ENCODE measurements around the gene DYDC2. TPM values are rescaled to one million over a fixed set of nuclear protein-coding genes. Genes with fewer than 3 reads are reported as not detected.

Gene DYDC2
- total and polyA plus RNA-seq, 5 donors from 2014 or later: not detected

DNA sequence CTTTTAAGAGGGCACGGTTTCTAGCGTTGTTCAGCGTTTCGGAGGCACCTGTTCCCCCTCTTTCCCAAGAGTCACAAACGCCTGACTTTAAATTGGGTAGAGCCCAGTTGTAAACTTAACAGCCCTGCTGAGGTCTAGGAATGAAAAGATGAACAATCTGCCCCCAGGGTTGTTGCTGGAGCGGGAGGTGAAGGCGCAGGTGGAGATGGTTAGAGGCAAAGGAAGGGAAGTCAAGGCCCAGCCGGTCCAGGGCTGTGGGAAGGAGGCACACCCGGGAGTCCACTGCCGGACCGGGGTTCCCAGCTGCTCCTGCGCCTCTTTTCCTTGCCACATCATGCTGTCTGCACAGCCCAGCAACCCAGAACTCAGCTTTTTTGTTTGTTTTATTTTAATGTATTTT, 52.5 kb downstream of the DYDC2 start:
- Mint-ChIP-seq H3K27ac (peak overlapping the region in 1 of 3 donors; percentile 16), H3K4me1 (peaks cover 0 to 17% (median 7%) of the 10 kb centered on the region in 4 donors), H3K4me3 (peak overlapping the region; percentile 84 to 93 (median 88)), H3K9me3 (no peaks in the 10 kb centered on the region), H3K27me3 (peaks cover 59% of the 10 kb centered on the region), H3K36me3 (no peaks in the 10 kb centered on the region)
- ATAC-seq (ENCODE audit: low read depth in 2 of 2): no peak
- Histone ChIP-seq H3K27ac (ENCODE audit: insufficient read depth, low read length, poor library complexity, severe bottlenecking) (no peak overlapping the region), H3K9me3 (ENCODE audit: control insufficient read depth in 2 of 2, low read length in 2 of 2) (no peaks in the 10 kb centered on the region), H3K4me1 (ENCODE audit: control insufficient read depth, insufficient read depth, low read length, poor library complexity, severe bottlenecking) (peaks cover 17% of the 10 kb centered on the region), H3K27me3 (ENCODE audit: control insufficient read depth, insufficient read depth, low read length) (peaks cover 12% of the 10 kb centered on the region), H3K4me3 (ENCODE audit: low read depth, low read length) (peak overlapping the region; percentile 26), H3K36me3 (ENCODE audit: control insufficient read depth, insufficient read depth, low read length) (no peaks in the 10 kb centered on the region)
- no peak for DNase-seq

DNA sequence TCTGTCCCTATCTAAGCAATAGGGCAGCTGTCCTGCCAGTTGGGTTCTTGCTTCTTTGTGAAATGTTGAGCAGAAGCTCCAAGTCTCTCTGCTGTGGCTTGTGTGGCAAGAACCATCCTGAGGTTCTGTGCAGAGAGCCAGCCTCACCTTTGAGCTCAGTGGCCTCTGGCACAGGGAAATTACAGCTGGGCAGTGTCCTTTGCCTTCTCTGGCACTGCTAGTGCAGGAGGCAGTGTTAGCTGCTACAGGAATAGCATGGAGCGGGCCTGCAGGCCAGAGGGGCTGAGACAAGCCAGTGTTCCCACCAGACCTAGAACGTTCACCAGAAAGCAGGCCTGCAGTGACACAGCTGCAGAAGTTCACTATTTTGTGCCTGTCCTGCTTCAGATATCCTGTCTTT, 53.5 kb downstream of the DYDC2 start:
- H3K4me3 Mint-ChIP-seq: peak overlapping the region; percentile 53 to 86 (median 76)
- no peaks in the 10 kb centered on the region for H3K9me3 Mint-ChIP-seq
- Histone ChIP-seq H3K27me3 (ENCODE audit: control insufficient read depth, insufficient read depth, low read length) (peaks cover 12% of the 10 kb centered on the region), H3K27ac (ENCODE audit: insufficient read depth, low read length, poor library complexity, severe bottlenecking) (no peak overlapping the region), H3K36me3 (ENCODE audit: control insufficient read depth, insufficient read depth, low read length) (no peaks in the 10 kb centered on the region), H3K4me1 (ENCODE audit: control insufficient read depth, insufficient read depth, low read length, poor library complexity, severe bottlenecking) (peaks cover 17% of the 10 kb centered on the region), H3K4me3 (ENCODE audit: low read depth, low read length) (no peak overlapping the region), H3K9me3 (ENCODE audit: control insufficient read depth in 2 of 2, low read length in 2 of 2) (no peaks in the 10 kb centered on the region)
- H3K4me1 Mint-ChIP-seq: peaks cover 0 to 17% (median 7%) of the 10 kb centered on the region in 4 donors
- DNase-seq: no peak
- H3K27ac Mint-ChIP-seq: no peak overlapping the region
- H3K27me3 Mint-ChIP-seq: peaks cover 52% of the 10 kb centered on the region
- ATAC-seq (ENCODE audit: low read depth in 2 of 2): no peak
- H3K36me3 Mint-ChIP-seq: no peaks in the 10 kb centered on the region

DNA sequence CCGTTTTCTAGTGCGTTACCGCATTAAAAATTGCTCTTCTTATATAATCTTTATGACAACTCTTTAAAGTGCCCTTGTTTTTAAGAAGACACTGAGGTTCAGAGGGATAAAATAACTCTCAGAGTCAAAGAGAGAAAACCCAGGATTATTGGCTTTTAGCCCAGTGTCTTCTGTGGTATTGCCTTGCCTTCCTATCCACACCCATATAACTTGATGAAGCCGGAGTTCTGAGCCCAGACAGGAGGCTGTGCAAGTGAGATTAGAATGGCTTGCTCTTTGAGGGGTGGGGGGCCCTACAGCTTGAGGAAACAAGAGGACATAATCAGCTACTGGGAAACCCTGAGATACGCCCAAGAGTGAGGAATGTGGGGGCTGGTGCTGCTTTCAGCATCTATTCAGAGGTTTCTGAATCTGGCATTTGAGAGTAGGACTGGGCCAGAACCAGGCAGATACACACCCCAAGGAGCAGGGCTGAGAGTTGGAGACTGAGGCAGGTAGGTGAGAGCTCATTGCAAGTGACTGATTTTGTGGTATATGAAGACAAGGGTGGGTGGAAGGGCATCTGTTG, 54.1 kb downstream of the DYDC2 start:
- H3K27me3 ChIP-seq (ENCODE audit: control insufficient read depth, insufficient read depth, low read length): peaks cover 12% of the 10 kb centered on the region
- no peak overlapping the region for H3K27ac ChIP-seq (ENCODE audit: insufficient read depth, low read length, poor library complexity, severe bottlenecking)
- H3K9me3 ChIP-seq (ENCODE audit: control insufficient read depth in 2 of 2, low read length in 2 of 2): no peaks in the 10 kb centered on the region
- no peak overlapping the region for H3K4me3 ChIP-seq (ENCODE audit: low read depth, low read length)
- Mint-ChIP-seq H3K36me3 (no peaks in the 10 kb centered on the region), H3K27me3 (peaks cover 49% of the 10 kb centered on the region), H3K4me3 (peak overlapping the region in 3 of 4 donors; percentile 5 to 66 (median 19)), H3K27ac (no peak overlapping the region), H3K9me3 (no peaks in the 10 kb centered on the region), H3K4me1 (peaks cover 0 to 17% (median 7%) of the 10 kb centered on the region in 4 donors)
- DNase-seq: no peak
- peaks cover 17% of the 10 kb centered on the region for H3K4me1 ChIP-seq (ENCODE audit: control insufficient read depth, insufficient read depth, low read length, poor library complexity, severe bottlenecking)
- no peak for ATAC-seq (ENCODE audit: low read depth in 2 of 2)
- no peaks in the 10 kb centered on the region for H3K36me3 ChIP-seq (ENCODE audit: control insufficient read depth, insufficient read depth, low read length)

DNA sequence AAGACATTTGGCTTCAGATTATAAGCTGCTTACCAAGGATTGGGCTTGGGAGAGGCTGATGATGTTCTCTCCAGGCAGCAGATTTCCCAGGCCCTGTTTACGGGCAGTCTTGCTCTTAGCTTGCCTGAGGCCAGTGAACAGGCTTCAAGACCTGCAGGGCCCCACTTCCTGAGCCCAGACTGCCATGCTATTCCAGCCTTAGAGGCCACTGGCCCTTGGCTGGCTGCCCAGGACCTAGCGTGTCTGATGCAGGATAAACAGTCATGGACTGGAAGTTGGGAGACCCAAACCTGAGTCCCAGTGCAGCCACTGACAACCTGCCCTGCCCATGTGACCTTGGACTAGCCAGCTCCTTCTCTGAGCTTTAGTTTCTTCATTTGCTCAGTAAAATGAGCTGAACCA, 54.7 kb downstream of the DYDC2 start:
- Histone ChIP-seq H3K4me1 (ENCODE audit: control insufficient read depth, insufficient read depth, low read length, poor library complexity, severe bottlenecking) (peaks cover 17% of the 10 kb centered on the region), H3K9me3 (ENCODE audit: control insufficient read depth in 2 of 2, low read length in 2 of 2) (no peaks in the 10 kb centered on the region), H3K4me3 (ENCODE audit: low read depth, low read length) (no peak overlapping the region), H3K27me3 (ENCODE audit: control insufficient read depth, insufficient read depth, low read length) (peaks cover 12% of the 10 kb centered on the region), H3K27ac (ENCODE audit: insufficient read depth, low read length, poor library complexity, severe bottlenecking) (no peak overlapping the region), H3K36me3 (ENCODE audit: control insufficient read depth, insufficient read depth, low read length) (no peaks in the 10 kb centered on the region)
- ATAC-seq (ENCODE audit: low read depth in 2 of 2): no peak
- H3K9me3 Mint-ChIP-seq: no peaks in the 10 kb centered on the region
- no peak overlapping the region for H3K27ac Mint-ChIP-seq
- peaks cover 48% of the 10 kb centered on the region for H3K27me3 Mint-ChIP-seq
- peaks cover 0 to 17% (median 7%) of the 10 kb centered on the region in 4 donors for H3K4me1 Mint-ChIP-seq
- DNase-seq: no peak
- peak overlapping the region in 1 of 4 donors; percentile 19 for H3K4me3 Mint-ChIP-seq
- no peaks in the 10 kb centered on the region for H3K36me3 Mint-ChIP-seq

DNA sequence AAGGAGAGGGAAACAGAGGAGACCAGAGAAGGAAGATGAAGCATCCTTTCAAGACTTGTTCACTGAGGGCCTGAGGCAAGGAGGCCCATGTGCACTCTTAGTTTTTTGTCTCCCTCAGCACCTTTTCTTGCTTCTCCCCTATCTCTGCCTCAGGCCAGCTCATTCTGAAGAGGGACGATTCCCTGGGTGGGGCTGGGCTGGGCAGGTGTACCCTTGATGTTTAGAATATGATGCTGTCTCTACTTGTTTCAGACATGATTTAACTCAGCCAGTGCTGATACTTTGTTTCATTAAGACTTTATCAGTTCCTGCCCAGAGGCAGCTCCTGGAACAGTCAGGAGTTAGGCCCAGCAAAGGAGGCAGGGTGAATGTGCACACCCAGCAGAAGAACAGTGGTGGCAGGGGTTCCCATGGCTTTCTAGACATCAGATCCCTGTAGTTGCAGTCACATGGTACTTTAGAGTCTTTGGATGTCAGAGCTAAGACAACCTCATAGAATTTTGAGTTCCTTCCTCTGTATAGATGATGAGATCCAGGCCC, 55.2 kb downstream of the DYDC2 start:
- H3K36me3 ChIP-seq (ENCODE audit: control insufficient read depth, insufficient read depth, low read length): no peaks in the 10 kb centered on the region
- H3K9me3 ChIP-seq (ENCODE audit: control insufficient read depth in 2 of 2, low read length in 2 of 2): no peaks in the 10 kb centered on the region
- peaks cover 0 to 17% (median 7%) of the 10 kb centered on the region in 4 donors for H3K4me1 Mint-ChIP-seq
- peaks cover 12% of the 10 kb centered on the region for H3K27me3 ChIP-seq (ENCODE audit: control insufficient read depth, insufficient read depth, low read length)
- no peak for DNase-seq
- no peaks in the 10 kb centered on the region for H3K36me3 Mint-ChIP-seq
- H3K9me3 Mint-ChIP-seq: no peaks in the 10 kb centered on the region
- H3K27me3 Mint-ChIP-seq: peaks cover 43% of the 10 kb centered on the region
- no peak for ATAC-seq (ENCODE audit: low read depth in 2 of 2)
- H3K27ac Mint-ChIP-seq: no peak overlapping the region
- no peak overlapping the region for H3K4me3 Mint-ChIP-seq
- peaks cover 17% of the 10 kb centered on the region for H3K4me1 ChIP-seq (ENCODE audit: control insufficient read depth, insufficient read depth, low read length, poor library complexity, severe bottlenecking)
- no peak overlapping the region for H3K27ac ChIP-seq (ENCODE audit: insufficient read depth, low read length, poor library complexity, severe bottlenecking)
- no peak overlapping the region for H3K4me3 ChIP-seq (ENCODE audit: low read depth, low read length)

DNA sequence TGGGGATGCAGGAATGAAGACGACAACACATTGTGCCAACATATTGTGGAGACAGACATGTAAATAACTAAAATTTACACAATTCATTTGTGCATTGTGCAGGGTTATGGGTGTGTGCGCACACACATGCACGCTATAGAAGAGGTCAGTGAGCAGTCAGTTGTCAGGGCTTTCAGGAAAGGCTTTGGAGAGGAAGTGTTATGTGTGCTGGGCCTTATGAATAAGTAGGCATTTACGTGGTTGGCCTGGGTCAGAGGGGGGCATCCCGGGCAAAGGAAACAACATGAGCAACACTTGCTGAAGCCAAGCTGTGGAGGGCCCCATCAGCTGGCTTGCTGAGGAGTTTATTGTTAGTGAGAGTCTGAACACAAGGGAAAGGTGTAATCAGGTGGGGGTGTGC, 55.9 kb downstream of the DYDC2 start:
- Histone ChIP-seq H3K27ac (ENCODE audit: insufficient read depth, low read length, poor library complexity, severe bottlenecking) (no peak overlapping the region), H3K27me3 (ENCODE audit: control insufficient read depth, insufficient read depth, low read length) (peaks cover 12% of the 10 kb centered on the region), H3K9me3 (ENCODE audit: control insufficient read depth in 2 of 2, low read length in 2 of 2) (no peaks in the 10 kb centered on the region), H3K4me1 (ENCODE audit: control insufficient read depth, insufficient read depth, low read length, poor library complexity, severe bottlenecking) (peaks cover 17% of the 10 kb centered on the region), H3K36me3 (ENCODE audit: control insufficient read depth, insufficient read depth, low read length) (no peaks in the 10 kb centered on the region), H3K4me3 (ENCODE audit: low read depth, low read length) (no peak overlapping the region)
- no peak for DNase-seq
- H3K27me3 Mint-ChIP-seq: peaks cover 36% of the 10 kb centered on the region
- no peaks in the 10 kb centered on the region for H3K9me3 Mint-ChIP-seq
- H3K4me3 Mint-ChIP-seq: peak overlapping the region in 1 of 4 donors; percentile 4
- no peak overlapping the region for H3K27ac Mint-ChIP-seq
- H3K4me1 Mint-ChIP-seq: peaks cover 0 to 17% (median 6%) of the 10 kb centered on the region in 4 donors
- H3K36me3 Mint-ChIP-seq: peaks cover 3% of the 10 kb centered on the region
- ATAC-seq (ENCODE audit: low read depth in 2 of 2): no peak

DNA sequence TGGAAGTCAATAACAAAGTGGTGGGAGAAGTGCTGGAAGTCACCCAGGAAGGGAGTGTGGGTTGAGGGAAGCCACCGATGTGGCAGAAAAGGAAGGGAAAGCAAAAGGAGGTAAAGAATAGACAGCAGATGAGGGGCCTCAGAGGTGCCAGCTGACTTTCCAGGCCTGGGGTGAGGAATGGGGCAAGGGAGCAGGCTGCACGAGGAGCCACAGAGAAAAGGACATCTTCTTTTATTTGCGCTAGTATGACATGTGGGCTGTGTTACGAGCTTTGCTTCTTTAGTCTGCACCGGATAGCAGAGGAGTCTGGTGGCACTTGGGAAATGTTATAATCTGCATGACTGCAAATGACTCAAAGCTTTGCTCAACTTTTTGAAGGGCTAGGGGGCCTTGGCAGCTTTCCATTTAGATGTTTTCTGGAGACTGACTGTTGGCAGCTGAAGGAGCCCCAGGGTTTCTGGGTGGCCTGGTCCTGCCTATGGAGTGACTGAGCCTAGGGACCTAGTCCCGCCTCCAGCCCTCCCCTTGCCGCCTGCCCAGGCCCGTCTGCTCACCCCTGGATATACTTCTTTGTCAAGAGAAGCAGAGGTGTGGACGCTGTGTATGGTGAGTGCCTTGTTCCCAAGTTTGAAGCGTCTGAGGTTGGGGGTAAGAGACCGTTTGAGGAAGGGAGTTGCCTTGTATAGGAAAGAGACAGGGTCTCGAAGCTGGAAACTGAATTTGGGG, 56.9 kb downstream of the DYDC2 start:
- no peaks in the 10 kb centered on the region for H3K36me3 ChIP-seq (ENCODE audit: control insufficient read depth, insufficient read depth, low read length)
- no peak overlapping the region for H3K4me3 ChIP-seq (ENCODE audit: low read depth, low read length)
- peaks cover 7% of the 10 kb centered on the region for H3K27me3 ChIP-seq (ENCODE audit: control insufficient read depth, insufficient read depth, low read length)
- Mint-ChIP-seq H3K4me3 (no peak overlapping the region), H3K27me3 (peaks cover 33% of the 10 kb centered on the region), H3K27ac (peak overlapping the region in 1 of 3 donors; percentile 3), H3K9me3 (no peaks in the 10 kb centered on the region), H3K4me1 (peaks cover 0 to 11% (median 0%) of the 10 kb centered on the region in 4 donors), H3K36me3 (peaks cover 3% of the 10 kb centered on the region)
- peaks cover 7% of the 10 kb centered on the region for H3K4me1 ChIP-seq (ENCODE audit: control insufficient read depth, insufficient read depth, low read length, poor library complexity, severe bottlenecking)
- H3K9me3 ChIP-seq (ENCODE audit: control insufficient read depth in 2 of 2, low read length in 2 of 2): no peaks in the 10 kb centered on the region
- DNase-seq (no peak), ATAC-seq (ENCODE audit: low read depth in 2 of 2) (no peak)
- no peak overlapping the region for H3K27ac ChIP-seq (ENCODE audit: insufficient read depth, low read length, poor library complexity, severe bottlenecking)

Data from CD4-positive, CD25-positive, alpha-beta regulatory T cell (primary cell).